ENCODE results near the gene BNC1. TPM values are rescaled to one million over a fixed set of nuclear protein-coding genes. Genes with fewer than 3 reads are reported as not detected.

The BNC1 gene
- total and polyA plus RNA-seq, 8 donors: 0.15 to 1.6 (median 0.97) TPM

DNA sequence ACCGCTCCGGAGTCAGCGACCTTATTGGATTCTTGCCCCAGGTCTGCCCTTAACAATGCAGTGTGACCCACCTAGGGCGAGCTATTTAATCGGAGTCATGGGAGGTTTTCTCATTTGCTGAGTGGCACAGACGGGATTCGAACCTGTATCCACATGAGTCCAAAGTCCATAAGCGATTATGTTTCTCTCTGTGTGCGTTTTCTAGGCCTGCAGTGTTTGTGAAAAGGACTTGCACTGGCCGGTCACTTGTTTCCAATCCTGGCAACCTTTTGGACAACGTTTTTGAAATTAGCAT, 76.2 kb downstream of the BNC1 start:
- H3K4me1 ChIP-seq: peaks cover 0 to 12% of the 10 kb centered on the region in 2 donors
- no peaks in the 10 kb centered on the region for H3K9me3 ChIP-seq
- peak overlapping the region; percentile 71 to 84 for H3K4me3 ChIP-seq
- ATAC-seq (no peak), DNase-seq (peak in 1 of 4 donors; percentile 32)
- TF ChIP-seq, protein P1, sequence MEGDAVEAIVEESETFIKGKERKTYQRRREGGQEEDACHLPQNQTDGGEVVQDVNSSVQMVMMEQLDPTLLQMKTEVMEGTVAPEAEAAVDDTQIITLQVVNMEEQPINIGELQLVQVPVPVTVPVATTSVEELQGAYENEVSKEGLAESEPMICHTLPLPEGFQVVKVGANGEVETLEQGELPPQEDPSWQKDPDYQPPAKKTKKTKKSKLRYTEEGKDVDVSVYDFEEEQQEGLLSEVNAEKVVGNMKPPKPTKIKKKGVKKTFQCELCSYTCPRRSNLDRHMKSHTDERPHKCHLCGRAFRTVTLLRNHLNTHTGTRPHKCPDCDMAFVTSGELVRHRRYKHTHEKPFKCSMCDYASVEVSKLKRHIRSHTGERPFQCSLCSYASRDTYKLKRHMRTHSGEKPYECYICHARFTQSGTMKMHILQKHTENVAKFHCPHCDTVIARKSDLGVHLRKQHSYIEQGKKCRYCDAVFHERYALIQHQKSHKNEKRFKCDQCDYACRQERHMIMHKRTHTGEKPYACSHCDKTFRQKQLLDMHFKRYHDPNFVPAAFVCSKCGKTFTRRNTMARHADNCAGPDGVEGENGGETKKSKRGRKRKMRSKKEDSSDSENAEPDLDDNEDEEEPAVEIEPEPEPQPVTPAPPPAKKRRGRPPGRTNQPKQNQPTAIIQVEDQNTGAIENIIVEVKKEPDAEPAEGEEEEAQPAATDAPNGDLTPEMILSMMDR (IDR thresholded peaks at IDR 0.05): no peak
- no peaks in the 10 kb centered on the region for H3K36me3 ChIP-seq
- intact Hi-C loops (cut with DNase I): no loop called here
- H3K27ac ChIP-seq: peak overlapping the region; percentile 79 to 88
- H3K27me3 ChIP-seq: peaks cover 5 to 39% of the 10 kb centered on the region in 2 donors

DNA sequence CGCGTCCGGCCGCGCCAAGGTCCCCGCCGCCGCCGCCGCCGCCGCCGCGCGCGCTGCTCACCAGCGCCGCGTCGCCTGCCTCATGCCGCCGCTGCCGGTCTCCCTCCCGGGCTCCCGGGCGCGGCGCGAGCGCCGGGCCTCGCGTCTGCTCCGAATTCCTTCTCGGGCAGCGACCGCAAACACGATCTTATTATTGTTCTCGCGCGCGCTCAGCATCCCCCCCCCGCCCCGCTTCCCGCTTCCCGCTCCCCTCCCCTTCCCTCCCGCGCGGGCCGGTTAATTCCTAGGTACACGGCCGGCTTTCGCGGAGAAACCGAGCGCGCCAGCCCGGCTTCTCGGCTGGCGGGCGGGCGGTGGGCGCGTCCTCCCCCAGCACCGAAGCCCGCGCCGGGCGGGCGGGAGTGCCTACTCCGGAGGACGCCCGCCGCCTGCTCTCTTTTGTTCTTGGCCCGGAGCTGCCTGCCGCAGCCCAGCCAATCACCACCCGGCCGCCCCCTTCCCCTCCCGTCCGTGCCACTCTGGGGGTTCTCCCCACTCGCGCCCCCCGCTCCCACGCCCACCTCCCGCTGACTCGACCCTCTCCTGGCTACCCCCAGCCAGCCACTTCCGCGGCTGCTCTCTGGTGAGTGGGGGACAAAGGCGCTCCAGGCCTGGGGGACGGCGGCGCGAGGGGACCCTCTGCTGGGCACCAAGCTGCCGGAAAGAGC, 76.7 kb downstream of the BNC1 start, which contains the start of gene HDGFL3:
Gene HDGFL3 (minus strand): TSS at position 164 of the 707 bp plus-strand sequence. CDS start 409 bp downstream, outside the sequence.
- intact Hi-C loops (cut with DNase I): no loop called here

DNA sequence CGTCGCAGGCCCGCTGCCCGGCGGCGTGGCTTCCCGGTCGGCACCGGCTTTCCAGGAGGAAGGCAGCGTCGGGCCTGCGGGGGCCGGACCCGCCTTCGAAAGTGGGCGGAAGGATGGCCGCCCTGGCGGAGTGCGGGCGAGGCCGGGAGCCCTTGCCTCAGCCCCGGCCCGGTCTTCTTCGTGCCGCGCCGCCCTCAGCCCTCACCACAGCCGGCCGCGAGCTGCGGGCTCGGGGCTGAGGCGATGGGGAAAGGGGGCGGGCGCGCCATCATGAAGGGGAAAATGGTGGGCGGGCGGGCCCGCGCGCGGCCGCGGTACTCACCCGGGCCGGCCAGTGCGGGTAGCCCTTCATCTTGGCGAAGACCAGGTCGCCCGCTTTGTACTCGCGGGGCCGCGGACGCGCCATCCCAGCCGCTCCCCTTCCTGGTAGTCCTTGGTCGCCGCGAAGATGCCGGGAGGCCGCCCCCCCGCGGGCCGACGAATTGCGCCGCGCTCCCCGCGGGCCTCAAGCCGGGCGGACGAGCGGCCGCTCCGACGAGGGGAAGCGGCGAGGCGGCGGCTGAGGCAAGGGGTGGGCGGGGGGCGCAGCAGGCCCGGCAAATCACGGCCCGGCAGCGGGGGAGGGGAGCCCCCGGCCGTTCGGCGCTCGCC, 77.3 kb downstream of the BNC1 start:
- H3K27ac ChIP-seq: peak overlapping the region; percentile 79 to 88
- TF ChIP-seq, protein P1 (IDR thresholded peaks at IDR 0.05): no peak
- H3K27me3 ChIP-seq: peaks cover 5 to 39% of the 10 kb centered on the region in 2 donors
- intact Hi-C loops (cut with DNase I): no loop called here
- peaks cover 0 to 3% of the 10 kb centered on the region in 2 donors for H3K36me3 ChIP-seq
- H3K4me1 ChIP-seq: peaks cover 0 to 15% of the 10 kb centered on the region in 2 donors
- H3K9me3 ChIP-seq: no peaks in the 10 kb centered on the region
- peak; percentile 72 for ATAC-seq
- peak; percentile 38 to 87 (median 58) for DNase-seq
- peak overlapping the region; percentile 71 to 84 for H3K4me3 ChIP-seq

More for the DNA sequence above, 76.7 kb downstream of the BNC1 start, which contains the start of gene HDGFL3:
- DNase-seq (peak; percentile 36 to 85 (median 75)), ATAC-seq (peak; percentile 54)
- TF ChIP-seq, protein P1 (IDR thresholded peaks at IDR 0.05): no peak
- Histone ChIP-seq H3K36me3 (peaks cover 0 to 2% of the 10 kb centered on the region in 2 donors), H3K27me3 (peaks cover 5 to 39% of the 10 kb centered on the region in 2 donors), H3K27ac (peak within 1 kb of the TSS; percentile 79 to 88), H3K4me1 (peaks cover 0 to 12% of the 10 kb centered on the region in 2 donors), H3K9me3 (no peaks in the 10 kb centered on the region), H3K4me3 (peak within 1 kb of the TSS; percentile 71 to 84)

DNA sequence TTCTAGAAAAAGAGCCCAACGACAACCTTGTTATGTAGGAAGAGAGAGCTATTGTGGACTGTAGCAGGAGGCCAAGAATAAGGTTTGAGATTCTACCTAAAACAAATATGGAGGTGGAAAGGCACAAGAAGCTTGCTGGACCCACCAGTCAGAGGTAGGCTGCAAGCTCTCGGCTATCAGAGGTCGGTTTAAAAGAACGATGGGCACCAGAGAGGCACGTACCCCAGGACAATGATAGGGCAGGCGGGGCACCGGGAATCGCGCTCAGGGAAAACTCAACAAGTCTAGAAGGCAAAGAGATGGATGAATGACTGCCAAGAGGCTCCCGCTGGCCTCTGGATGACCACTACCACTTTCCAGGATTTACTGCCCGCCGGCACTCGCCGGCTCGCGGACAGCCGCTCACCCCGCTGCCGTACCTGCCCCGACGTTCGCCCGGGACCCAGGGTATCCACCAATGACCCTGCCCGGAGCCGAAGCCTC, 77.9 kb downstream of the BNC1 start:
- DNase-seq (peak in 2 of 4 donors; percentile 19 to 20), ATAC-seq (peak; percentile 16)
- Histone ChIP-seq H3K4me1 (peaks cover 0 to 15% of the 10 kb centered on the region in 2 donors), H3K27ac (peak overlapping the region; percentile 79 to 88), H3K27me3 (peaks cover 5 to 39% of the 10 kb centered on the region in 2 donors), H3K36me3 (peaks cover 0 to 3% of the 10 kb centered on the region in 2 donors), H3K4me3 (peak overlapping the region; percentile 71 to 84), H3K9me3 (no peaks in the 10 kb centered on the region)
- intact Hi-C loops (cut with DNase I): no loop called here
- TF ChIP-seq, protein P1 (IDR thresholded peaks at IDR 0.05): no peak

Other genes with a start within 250 kb of the BNC1 start
- gene BTBD1, start 217.4 kb downstream of the BNC1 start, total RNA-seq: 10 to 100 TPM; 41.4 to 46.4 TPM
- gene BTBD1, start 217.4 kb downstream of the BNC1 start, polyA plus RNA-seq (ENCODE audit: insufficient read length in 6 of 6): 10 to 100 TPM; 57.5 to 64.5 (median 62.7) TPM
- 10 to 100 TPM; 13.0 to 22.9 TPM for gene TM6SF1, start 177.0 kb downstream of the BNC1 start, total RNA-seq
- gene TM6SF1, start 177.0 kb downstream of the BNC1 start, polyA plus RNA-seq (ENCODE audit: insufficient read length in 6 of 6): 1 to 10 TPM; 3.2 to 5.3 (median 4.2) TPM
- gene HDGFL3, start 76.8 kb downstream of the BNC1 start, total RNA-seq: 10 to 100 TPM; 29.0 to 33.5 TPM
- 100 to 1,000 TPM in 5 of 6 donors, 10 to 100 TPM in 1; 96.6 to 112 (median 101) TPM for gene HDGFL3, start 76.8 kb downstream of the BNC1 start, polyA plus RNA-seq (ENCODE audit: insufficient read length in 6 of 6)
- under 1 TPM; 0.82 to 0.86 TPM for gene SH3GL3, start 162.7 kb upstream of the BNC1 start, total RNA-seq
- gene SH3GL3, start 162.7 kb upstream of the BNC1 start, polyA plus RNA-seq (ENCODE audit: insufficient read length in 6 of 6): 10 to 100 TPM in 5 of 6 donors, 1 to 10 TPM in 1; 9.5 to 14.1 (median 12.6) TPM